ENCODE measurements around the gene SLC39A11.

The SLC39A11 gene

GRCh38 chr17:72724267-72724666, 368.2 kb downstream of the SLC39A11 start:
- DNase-seq (ENCODE audit: low read depth, low spot score): no peak
- no peak for TF ChIP-seq CTCF (IDR thresholded peaks at IDR 0.05; ENCODE audit: insufficient read depth, low read length, missing control alignments)
- H3K4me3 ChIP-seq (ENCODE audit: low read depth, low read length): no peak overlapping the region
- POLR2A ChIA-PET: no interaction called here
- CTCF ChIA-PET: interaction anchor here (1.0 to 15.4 kb wide), 23 partner anchors 10 to 646 kb away, joined by 3 to 551 read pairs (median 15); partner anchors contain the start of gene COG1

GRCh38 chr17:72723711-72724110, 368.8 kb downstream of the SLC39A11 start:
- TF ChIP-seq CTCF (IDR thresholded peaks at IDR 0.05; ENCODE audit: insufficient read depth, low read length, missing control alignments): no peak
- no peak for DNase-seq (ENCODE audit: low read depth, low spot score)
- ChIA-PET CTCF (interaction anchor here (1.0 to 15.4 kb wide), 15 partner anchors 10 to 646 kb away, joined by 3 to 551 read pairs (median 60); partner anchors contain the start of gene COG1), POLR2A (no interaction called here)
- no peak overlapping the region for H3K4me3 ChIP-seq (ENCODE audit: low read depth, low read length)

DNA sequence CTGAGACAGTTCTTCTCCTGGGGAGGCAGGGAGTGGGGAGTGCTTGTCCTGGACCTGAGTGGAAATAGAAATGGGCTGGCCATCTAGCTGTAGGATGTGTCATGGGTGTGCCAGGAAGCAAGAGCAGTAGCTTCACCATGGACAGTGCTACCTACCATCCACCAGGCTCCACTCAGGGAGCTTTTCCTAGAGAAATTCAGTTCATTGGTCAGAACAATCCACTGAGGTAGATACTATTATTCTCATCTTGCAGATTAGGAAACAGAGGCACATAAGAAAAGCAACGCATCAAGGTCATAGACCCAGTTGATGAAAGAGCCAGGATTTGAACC, 372.0 kb downstream of the SLC39A11 start:
- CTCF ChIA-PET: interaction anchor here (1.6 to 15.4 kb wide), 3 partner anchors 30 to 465 kb away, joined by 5 to 551 read pairs (median 174); partner anchors contain the start of gene COG1
- no peak overlapping the region for H3K4me3 ChIP-seq (ENCODE audit: low read depth, low read length)
- TF ChIP-seq CTCF (IDR thresholded peaks at IDR 0.05; ENCODE audit: insufficient read depth, low read length, missing control alignments): no peak
- POLR2A ChIA-PET: no interaction called here
- DNase-seq (ENCODE audit: low read depth, low spot score): no peak

DNA sequence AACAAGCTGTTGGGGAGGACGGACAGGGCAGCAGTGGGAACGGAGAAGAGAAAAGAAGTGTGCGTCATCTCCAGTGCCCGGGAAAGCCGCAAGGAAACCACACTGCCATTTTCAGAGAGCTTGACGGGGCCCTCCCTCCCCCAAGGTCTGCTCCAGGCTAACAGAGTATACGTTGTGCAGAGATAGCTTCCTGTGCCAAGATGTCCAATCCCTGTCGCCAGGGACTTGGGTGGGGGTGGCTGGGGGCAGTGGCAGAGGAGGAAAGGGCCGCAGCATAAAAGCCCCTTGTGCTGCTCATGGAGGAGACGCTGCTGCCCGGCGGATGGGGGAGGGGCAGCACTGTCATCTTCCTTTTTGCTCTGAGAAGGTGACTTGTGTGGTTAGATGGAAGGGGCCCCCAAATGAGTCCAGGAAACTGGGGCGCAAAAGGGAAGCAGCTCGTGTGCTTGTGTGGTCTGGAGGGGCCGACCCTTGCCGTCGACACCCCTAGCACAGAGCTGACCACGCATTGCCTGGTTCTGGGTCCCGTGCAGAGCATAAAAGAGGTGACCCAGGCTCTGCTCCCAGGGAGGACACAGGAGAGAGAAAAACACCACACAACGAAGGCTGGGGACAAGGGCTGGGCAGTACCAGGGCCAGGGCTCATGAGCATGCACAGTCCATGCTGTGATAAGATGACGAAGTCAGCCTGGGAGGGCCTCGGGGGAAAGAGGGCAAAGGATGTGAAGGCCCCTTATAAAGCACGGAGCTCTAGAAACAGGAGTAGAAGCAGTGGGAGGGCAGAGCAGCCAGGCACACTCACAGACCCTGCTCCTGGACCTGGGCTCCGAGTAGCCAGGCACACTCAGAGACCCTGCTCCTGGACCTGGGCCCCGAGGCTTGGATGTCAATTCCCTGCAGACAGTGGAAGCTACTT, 372.7 kb downstream of the SLC39A11 start:
- ChIA-PET CTCF (interaction anchor here (1.6 to 15.4 kb wide), 4 partner anchors 8 to 466 kb away, joined by 5 to 551 read pairs (median 93); partner anchors contain the start of gene COG1), POLR2A (interaction anchor here (0.6 kb wide), 1 partner anchor 121 kb away, joined by 3 read pairs; no protein-coding TSS in a partner anchor)
- TF ChIP-seq CTCF (IDR thresholded peaks at IDR 0.05; ENCODE audit: insufficient read depth, low read length, missing control alignments): no peak
- no peak for DNase-seq (ENCODE audit: low read depth, low spot score)
- no peak overlapping the region for H3K4me3 ChIP-seq (ENCODE audit: low read depth, low read length)

GRCh38 chr17:72719206-72719577, 373.3 kb downstream of the SLC39A11 start:
- no peak overlapping the region for H3K4me3 ChIP-seq (ENCODE audit: low read depth, low read length)
- no peak for DNase-seq (ENCODE audit: low read depth, low spot score)
- TF ChIP-seq CTCF (IDR thresholded peaks at IDR 0.05; ENCODE audit: insufficient read depth, low read length, missing control alignments): no peak
- POLR2A ChIA-PET: no interaction called here
- CTCF ChIA-PET: interaction anchor here (1.6 to 15.4 kb wide), 4 partner anchors 9 to 466 kb away, joined by 5 to 551 read pairs (median 93); partner anchors contain the start of gene COG1

DNA sequence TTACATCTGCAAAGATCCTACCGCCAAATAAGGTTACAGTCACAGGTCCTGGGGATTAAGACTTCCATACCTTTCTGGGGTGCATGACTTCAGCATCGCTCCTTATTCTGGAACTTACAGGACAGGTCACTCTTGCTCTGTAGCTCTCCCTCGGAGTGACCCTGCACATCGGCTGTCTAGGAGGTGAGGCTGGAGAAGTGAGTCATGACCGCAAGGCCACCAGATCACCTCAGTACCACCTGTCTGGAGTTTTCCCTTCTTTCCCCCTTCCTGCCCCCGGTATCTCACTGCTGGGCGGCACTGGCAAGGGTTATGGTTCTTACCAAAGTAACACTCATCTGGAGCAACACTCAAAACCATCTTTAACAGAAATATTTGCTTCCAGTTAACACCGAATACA, 374.8 kb downstream of the SLC39A11 start:
- CTCF ChIA-PET: interaction anchor here (7.8 to 15.4 kb wide), 3 partner anchors 8 to 468 kb away, joined by 102 to 551 read pairs (median 174); partner anchors contain the start of gene COG1
- no peak overlapping the region for H3K4me3 ChIP-seq (ENCODE audit: low read depth, low read length)
- no peak for DNase-seq (ENCODE audit: low read depth, low spot score)
- POLR2A ChIA-PET: no interaction called here
- no peak for TF ChIP-seq CTCF (IDR thresholded peaks at IDR 0.05; ENCODE audit: insufficient read depth, low read length, missing control alignments)

Data from AG04449 (cell line).